Measurements from ENCODE around the gene RSRP1.

Gene RSRP1

DNA sequence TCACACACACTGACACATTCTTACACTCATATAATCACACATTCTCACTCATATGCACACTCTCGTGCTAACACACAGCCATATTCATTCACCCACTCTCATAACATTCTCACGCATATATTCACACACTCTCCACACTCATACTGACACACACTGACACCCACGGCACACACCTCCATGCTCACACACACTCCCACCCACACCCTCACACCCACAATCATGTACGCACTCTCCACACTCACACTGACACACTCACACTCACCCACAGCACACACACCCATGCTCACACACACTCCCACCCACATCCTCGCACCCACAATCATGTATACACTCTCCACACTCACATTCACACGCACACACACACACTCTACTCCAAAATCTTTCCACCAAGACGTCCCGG, 53.2 kb downstream of the RSRP1 start:
- DNase-seq (ENCODE audit: low read depth in 1 of 2, low spot score in 1 of 2): no peak

DNA sequence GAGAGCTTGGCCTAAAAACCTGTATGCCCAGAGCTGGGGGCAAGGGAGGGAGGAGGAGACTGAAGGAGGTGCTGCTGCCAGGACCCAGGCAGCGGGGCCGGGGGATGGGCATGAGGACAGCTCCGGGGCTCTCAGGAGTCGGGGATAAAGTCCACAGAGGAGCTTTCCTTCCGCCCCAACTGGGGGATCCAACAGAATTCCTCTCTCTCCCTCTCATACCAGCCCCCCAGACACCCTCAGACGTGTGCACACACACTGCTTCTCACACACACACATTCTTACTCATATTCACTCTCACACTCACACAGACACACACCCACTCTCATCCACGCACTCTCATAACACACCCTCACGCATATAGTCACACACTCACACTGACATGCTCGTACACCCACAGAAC, 54.0 kb downstream of the RSRP1 start:
- DNase-seq (ENCODE audit: low read depth in 1 of 2, low spot score in 1 of 2): no peak

All from stimulated activated CD4-positive, alpha-beta T cell treated with anti-CD3 and anti-CD28 coated beads, Interleukin-15, amount 100 ng/mL, for 1 hour (primary cell).